Globus pallidus (tissue), 1 donor: ENCODE data around the gene LCN2.

Experiments
- DNase-seq: peaks from one replicate; pipeline ENCODE4 v3.0.0-alpha.2; 2015; ENCODE audit warnings: low spot score

LCN2 gene

GRCh38 chr9:128115187-128116103, 33.8 kb upstream of the LCN2 start:
- no peak for DNase-seq

DNA sequence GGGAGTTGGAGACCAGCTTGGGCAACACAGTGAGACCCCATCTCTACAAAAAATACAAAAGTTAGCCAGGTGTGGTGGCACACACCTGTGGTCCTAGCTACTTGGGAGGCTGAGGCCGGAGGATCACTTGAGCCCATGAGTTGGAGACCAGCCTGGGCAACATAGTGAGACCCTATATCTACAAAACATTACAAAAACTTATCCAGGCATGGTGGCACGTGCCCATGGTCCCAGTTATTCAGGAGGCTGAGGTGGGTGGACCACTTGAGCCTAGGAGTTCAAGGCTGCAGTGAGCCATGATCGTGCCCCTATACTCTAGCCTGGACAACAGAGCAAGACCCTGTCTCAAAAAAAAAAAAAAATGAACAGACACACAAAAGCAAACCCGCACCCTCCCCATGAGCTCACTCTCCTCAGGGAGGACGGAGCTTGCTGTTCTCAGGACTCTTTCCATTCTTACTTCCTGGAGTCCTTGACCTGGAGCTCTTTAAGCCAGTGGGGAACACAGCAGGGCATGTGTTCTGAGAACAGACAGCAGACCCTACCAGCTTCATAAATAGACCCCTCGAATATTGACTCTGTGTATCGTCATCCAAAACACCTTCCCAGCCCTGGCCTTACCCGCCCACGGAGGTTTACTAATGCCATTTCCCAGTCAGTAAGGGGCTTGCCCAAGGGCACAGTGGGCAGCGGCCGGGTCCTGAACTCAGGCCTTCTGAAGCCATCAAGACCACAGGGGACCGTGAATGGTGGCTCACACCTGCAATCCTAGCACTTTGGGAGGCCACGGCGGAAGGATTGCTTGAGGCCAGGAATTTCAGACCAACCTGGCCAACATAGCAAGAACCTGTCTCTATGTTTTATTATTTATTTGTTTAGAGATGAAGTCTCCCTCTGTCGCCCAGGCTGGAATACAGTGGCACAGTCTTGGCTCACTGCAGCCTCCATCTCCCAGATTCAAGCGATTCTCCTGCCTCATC, 32.9 kb upstream of the LCN2 start:
- no peak for DNase-seq

DNA sequence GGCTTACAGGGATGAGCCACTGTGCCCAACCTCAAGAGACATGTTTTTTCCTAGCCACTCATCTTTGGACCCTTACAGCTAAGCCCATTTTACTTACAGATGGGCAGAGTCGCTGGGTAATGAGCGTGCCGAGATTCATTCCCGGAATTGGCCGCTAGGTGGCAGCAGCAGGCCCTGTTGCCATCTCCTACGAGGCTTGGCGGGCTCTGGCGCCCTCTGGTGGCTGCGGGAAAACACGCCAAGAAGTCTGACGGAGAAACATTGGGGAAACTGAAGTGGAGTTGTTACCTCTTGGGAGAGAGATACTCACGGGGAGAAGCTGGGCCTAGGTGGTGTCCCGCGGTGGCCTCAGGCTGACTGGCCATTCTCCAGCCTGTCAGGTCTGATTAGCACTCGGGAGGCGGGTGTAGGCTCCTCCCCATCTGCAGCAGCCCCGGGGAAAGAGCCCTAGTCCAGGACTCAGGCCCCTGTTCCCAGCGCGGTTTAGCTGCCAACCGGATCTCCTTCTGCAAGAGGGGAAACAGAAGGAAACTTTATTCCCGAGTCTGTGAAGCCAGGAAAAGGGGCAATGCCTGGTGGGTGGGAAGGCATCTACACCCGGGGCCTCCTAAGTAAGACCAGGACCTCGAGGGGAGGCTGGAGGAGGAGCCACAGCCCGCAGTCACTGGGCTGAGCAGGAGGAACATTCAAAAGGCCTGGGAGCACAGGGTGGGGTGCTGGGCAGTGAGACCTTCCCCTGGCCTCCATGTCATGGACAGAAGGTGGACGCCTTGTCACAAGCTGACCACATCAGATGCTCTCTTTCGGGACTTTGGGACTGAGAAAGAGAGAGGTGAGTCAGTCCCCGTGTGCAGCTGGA, 31.4 kb upstream of the LCN2 start:
- DNase-seq = peak; percentile 83

DNA sequence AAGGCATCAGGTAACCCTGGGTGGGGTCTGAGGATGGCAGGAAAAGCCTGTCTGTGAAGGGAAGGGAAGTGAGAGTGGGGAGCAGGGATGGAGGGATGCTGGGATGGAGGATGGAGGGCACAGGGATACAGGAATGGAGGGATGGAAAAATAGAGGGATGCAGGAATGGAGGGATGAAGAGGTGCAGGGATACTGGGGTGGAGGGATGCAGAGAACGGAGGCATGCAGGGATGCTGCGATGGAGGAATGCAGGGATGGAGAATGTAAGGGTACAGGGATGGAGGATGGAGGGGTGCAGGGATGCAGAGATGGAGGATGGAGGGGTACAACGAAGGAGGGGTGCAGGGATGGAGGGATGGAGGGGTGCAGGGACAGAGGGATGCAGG, 30.8 kb upstream of the LCN2 start:
- DNase-seq = no peak

DNA sequence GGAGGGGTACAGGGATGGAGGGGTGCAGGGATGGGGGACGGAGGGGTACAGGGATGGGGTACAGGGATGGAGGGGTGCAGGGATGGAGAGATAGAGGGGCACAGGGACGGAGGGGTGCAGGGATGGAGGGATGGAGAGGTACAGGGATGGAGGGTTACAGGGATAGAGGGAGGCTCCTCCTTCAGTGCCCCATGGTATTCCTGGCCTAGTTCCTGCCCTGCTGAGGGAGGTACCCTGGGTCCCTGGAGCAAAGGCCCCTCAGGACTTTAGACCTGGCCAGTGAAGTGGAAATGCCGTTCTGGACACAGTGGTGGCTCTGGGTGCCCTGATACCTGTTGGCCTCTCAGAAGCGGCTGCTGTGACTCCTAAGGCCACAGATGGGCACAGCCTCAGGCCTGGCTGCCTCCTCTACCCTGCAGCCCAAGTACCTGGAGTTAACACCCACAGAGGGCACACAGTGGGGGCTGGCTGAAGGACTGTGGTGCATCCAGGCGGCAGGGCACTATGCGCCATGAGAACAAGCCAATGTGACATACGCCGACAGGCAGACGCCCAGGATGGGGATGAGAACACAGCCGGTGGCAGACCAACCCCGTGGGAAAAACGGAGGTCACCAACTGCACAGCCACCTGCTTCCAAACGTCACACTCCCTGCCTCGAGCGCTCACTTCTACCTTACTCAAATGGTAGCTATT, 30.1 kb upstream of the LCN2 start:
- DNase-seq = no peak

- no peak for DNase-seq
Measured at GRCh38 chr9:128120061-128120740, 29.1 kb upstream of the LCN2 start.

- DNase-seq = no peak
Measured at GRCh38 chr9:128120741-128121465, 28.4 kb upstream of the LCN2 start.

- no peak for DNase-seq
Measured at GRCh38 chr9:128121466-128121810, 27.8 kb upstream of the LCN2 start.

DNA sequence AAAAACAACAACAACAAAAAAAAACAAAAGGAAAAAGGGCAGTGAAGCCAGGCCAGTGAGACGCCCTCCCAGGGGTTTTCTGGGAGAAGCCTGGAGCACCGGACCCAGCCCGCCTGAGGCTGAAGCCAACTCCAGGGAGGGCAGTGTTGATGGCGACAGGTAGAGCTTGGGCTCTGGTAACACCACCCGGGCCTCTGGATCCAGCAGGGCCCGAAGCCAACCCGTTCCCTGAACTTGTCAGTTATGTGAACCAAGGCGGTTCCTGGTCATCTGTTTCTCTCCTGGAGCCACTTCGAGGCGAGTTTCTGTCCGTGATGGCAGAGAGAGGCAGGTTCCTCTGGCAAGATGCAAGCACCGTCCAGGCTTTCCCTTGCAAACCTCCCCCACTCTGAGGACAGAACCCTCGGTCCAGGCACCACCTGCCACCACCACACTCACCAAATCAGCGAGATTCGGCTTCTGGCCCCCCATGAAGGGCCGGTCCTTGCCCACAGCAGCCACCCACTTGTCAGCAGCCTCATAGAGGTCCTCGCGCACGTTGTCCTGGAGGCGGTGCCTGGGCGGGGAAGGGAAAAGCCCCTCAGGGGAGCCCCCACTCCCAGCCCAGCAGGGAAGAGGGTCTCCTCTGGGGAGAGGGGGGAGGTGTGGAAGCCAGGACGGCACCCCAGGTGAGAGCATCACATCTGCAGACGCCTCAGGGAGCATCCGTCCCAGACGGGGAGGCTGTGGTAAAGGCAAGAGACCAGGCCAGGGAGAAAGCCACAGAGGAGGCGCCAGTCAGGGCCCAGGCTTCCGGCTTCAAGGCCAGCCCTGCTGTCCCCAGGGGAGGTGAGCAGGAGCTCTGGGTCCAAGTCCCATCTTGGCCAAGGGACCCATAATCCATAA, 27.1 kb upstream of the LCN2 start:
- DNase-seq = no peak

DNA sequence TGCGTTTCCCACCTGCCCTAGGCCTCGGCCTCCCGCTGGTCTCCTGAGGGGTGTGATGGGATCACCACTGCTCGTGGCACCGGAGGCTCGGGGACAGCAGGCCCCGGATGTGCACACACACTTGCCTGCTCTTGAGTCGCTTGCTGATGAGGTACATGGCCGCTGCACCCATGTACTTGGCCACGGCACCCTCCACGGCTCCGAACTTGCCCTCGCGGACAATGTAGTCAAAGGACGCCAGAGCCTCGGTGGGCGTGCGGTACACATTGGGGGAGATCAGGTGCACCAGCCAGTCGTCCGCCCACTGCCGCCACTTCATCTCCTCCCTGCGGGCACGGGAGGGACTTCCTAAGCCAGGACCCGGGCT, 26.5 kb upstream of the LCN2 start:
- DNase-seq = no peak

- no peak for DNase-seq
Measured at GRCh38 chr9:128123451-128124080, 25.7 kb upstream of the LCN2 start.

GRCh38 chr9:128124451-128124850, 24.8 kb upstream of the LCN2 start:
- DNase-seq = no peak

DNA sequence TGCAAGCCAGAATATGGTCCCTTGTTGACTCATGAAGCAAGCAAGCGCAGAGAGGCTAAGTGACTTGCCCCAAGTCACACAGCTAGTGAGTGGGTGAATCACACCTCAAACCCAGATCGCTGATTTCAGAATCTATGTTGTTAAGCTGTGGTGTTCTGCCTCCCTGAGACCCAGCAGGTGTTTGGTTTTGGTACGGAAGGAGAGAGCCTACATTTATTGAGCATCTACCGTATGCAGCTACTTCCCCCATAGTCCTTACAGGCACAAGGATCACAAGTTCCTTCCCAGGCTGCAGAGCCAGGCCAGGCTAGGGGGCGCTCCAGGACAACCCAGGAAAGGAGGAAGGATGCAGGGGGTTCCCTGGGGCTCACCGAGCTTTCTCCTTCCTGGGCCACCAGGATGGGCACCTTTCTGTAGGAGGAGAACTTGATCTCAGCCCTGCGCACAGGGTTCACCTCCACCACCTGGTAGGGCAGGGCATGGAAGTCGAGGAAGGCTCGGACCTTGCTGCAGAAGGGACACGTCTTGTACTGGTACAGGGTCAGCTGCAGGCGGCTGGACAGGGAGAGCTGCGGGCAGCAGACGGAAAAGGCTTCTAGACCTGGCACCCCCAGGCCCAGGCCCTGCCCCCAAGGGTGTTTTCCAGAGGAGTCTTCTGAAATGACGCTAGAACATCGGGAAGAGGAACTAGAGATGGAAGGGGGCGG, 24.2 kb upstream of the LCN2 start:
- DNase-seq = peak; percentile 38

DNA sequence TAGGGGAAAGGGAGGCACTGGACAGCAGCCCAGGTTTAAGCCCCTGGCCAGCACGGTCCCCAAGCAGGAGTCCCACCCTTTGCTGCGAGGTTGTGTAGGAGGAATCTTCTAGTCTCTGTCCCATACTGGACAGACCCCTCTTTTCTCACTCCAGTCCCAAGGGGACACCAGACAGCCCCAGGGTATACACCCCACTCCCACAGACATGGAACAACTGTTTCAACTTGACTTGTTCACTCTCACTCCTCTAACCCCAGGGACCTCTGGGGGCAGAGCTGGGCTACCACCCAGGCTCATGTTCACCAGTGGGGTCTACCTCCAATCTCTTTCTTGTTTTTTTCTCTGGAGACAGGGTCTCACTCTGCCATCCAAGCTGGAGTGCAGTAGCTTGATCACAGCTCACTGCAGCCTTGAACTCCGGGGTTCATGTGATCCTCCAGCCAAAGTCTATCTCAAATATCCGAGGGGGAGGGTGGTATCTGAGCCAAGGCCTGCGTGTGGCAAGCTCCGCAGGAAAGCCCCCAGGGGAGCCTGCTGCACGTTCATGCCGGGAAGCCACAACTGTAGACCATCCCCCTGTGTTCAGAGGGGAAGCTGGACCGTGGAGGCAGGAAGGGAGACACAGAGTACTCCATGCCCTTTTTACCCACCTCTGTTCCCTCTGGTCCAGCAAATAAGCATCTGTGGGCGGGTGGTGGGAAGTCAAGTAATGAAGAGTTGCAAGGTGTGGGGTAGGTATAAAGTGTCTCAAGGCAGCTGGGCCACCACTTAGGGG, 23.5 kb upstream of the LCN2 start:
- no peak for DNase-seq

DNA sequence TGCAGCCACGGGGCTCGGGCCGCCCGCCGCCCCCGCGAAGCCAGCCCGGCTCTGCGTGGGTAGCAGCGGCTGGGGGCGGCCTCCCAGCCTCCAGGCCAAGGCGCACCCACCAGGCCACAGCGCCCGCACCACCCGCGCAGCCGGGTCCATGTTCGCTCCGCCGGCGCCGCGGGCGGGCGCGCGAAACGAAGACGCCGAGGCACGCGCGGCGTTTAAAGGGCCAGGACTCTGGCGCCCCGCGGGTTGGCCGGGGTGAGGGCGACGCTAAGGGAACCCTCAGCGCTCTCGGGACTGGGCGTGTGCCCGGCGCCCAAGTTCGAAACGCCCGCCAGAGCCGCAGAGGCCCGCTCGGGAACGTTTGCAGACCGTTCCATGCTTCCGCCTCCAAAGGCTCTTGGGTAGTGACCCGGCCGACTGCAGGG, 21.7 kb upstream of the LCN2 start, which contains the start of gene PTGES2:
TSS of gene PTGES2 (minus strand) at position 162 of the 422 bp plus-strand sequence. CDS start at position 150, 12 bp downstream.
- peak; percentile 87 for DNase-seq

- peak; percentile 91 for DNase-seq
Measured at GRCh38 chr9:128127990-128128835, 21.0 kb upstream of the LCN2 start.
